Activated naive CD4-positive, alpha-beta T cell treated with anti-CD3 and anti-CD28 coated beads for 36 hours (primary cell): ENCODE results near the gene MXRA8. TPM values are rescaled to one million over a fixed set of nuclear protein-coding genes. Genes with fewer than 3 reads are reported as not detected.
A peak's percentile ranks its signal among the peaks of the same experiment; 100 is the strongest.

Source experiments
- CTCF ChIA-PET: fragments of 350-600 bp; sonication (Branson Sonifier 250); formaldehyde crosslinking; loops from one replicate; lab custom pipeline; 2021; ENCODE audit warnings: antibody characterized with exemption; lab: Charles Lee
- DNase-seq: peaks from one replicate; pipeline ENCODE4 v3.0.0-alpha.2; 2020
- H3K27ac Mint-ChIP-seq: one replicate; pipeline ENCODE4 v1.8.0; 2021; ENCODE audit warnings: mild to moderate bottlenecking, mixed read lengths
- H3K27me3 Mint-ChIP-seq: one replicate; pipeline ENCODE4 v1.8.0; 2021; ENCODE audit warnings: low read depth, mixed read lengths
- H3K36me3 Mint-ChIP-seq: one replicate; pipeline ENCODE4 v1.8.0; 2021; ENCODE audit warnings: low read depth, mixed read lengths
- H3K4me1 Mint-ChIP-seq: one replicate; pipeline ENCODE4 v1.8.0; 2021; ENCODE audit warnings: low read depth, mixed read lengths
- H3K4me3 Mint-ChIP-seq: one replicate; pipeline ENCODE4 v1.8.0; 2021; ENCODE audit warnings: mild to moderate bottlenecking, moderate library complexity, mixed read lengths
- H3K9me3 Mint-ChIP-seq: one replicate; pipeline ENCODE4 v1.8.0; 2021; ENCODE audit warnings: mixed read lengths
- intact Hi-C: fragments of 100-400 bp; cut with micrococcal nuclease; formaldehyde crosslinking; loops from one replicate; pipeline ENCODE4 v1.15.1; 2023
- total RNA-seq, 2 experiments: library from RNA; stranded (reverse); gene quantifications; one replicate each; pipeline ENCODE4 v1.2.3, GENCODE V29; 2021

MXRA8 gene
- total RNA-seq, 2 experiments from 2014 or later, result 0.54 to 0.57 TPM

DNA sequence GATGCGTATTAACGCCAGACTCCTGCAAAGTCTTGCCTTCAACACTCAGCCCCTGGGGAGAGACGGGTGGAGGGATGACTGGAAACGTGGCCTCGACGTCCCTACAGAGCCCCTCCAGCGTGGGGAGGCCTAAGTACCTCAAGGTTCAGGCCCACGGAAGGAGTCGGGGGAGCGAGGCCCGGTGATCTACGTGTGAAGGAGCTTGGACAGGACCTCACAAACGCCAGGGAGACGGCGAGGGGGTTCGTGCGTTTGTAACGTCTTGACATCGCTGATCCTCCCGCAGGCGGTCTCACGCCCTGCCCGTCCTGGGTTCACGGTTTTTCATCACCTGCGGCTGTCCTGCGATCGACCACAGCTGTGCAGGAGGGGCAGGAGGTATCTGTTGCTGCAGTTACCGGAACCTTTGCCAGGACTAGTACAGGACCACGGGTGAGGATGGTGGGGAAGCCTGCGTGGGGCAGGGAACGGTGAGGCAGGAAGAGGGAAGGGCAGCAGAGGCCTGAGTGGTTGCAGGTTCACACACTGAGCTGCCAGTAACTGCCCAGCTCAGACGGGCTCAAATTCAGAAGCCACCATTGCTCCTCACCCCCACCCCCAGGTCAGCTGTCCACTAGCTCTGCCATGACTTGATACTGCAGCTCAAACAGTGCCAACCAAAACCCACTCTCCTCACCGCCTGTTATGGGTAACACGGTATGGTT lies 41.7 kb upstream of the MXRA8 start:
- Mint-ChIP-seq H3K4me1 (peaks cover 61% of the 10 kb centered on the region), H3K27me3 (no peaks in the 10 kb centered on the region), H3K4me3 (peak overlapping the region; percentile 91), H3K27ac (peak overlapping the region; percentile 85), H3K9me3 (no peaks in the 10 kb centered on the region), H3K36me3 (peaks cover 55% of the 10 kb centered on the region)
- intact Hi-C loops, result loop anchor here (1.0 to 2.0 kb wide), 5 partner anchors 7 to 174 kb away; partner anchors contain the start of genes ATAD3A, AURKAIP1, MRPL20 and SSU72
- CTCF ChIA-PET, result interaction anchor here (1.2 to 2.6 kb wide), 3 partner anchors 9 to 41 kb away, joined by 3 to 14 read pairs (median 4); no protein-coding TSS in a partner anchor
- no peak for DNase-seq

DNA sequence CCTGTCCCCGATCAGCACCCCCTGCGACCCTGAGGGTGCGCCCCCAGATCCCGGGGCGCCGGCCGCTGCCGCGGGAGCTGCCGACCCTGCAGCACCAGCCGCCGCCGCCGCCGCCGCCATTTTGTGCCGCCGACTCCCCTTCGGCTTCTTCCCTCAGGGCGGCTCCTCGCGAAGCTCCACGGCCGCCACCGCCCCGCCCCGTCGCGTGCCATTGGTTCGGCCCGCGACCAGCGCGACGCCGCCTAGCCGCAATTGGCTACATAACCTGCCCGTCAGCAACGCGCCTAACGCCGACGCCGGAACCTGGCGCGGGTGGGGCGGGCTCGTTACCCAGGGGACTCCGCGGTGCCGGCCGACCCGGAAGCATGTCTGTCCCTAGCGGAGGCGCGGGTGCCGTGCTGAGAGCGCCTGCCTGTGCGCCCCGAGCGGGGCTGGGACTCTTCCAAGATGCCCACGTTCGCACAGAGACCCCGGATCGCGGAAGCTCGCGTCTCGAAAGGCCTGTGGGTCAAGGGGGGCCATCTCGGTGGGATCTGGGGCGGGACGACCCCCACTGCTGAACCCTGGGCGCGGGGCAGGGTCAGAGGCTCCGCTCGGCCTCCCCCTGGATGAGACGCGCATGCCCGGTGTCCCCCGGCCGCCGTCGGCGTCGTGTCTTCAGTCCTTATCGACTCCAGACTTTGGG lies 41.0 kb upstream of the MXRA8 start, which contains the start of gene CCNL2:
TSS of gene CCNL2 (minus strand) at position 149 of the 685 bp plus-strand sequence. CDS start at position 120, 29 bp downstream.
- no peaks in the 10 kb centered on the region for H3K27me3 Mint-ChIP-seq
- CTCF ChIA-PET, result interaction anchor here (0.8 to 2.6 kb wide), 4 partner anchors 10 to 42 kb away, joined by 3 to 14 read pairs (median 4); no protein-coding TSS in a partner anchor
- no peaks in the 10 kb centered on the region for H3K9me3 Mint-ChIP-seq
- H3K4me1 Mint-ChIP-seq, result peaks cover 57% of the 10 kb centered on the region
- peaks cover 52% of the 10 kb centered on the region for H3K36me3 Mint-ChIP-seq
- DNase-seq, result peak; percentile 99
- H3K27ac Mint-ChIP-seq, result peak within 1 kb of the TSS; percentile 85
- intact Hi-C loops, result loop anchor here (1.0 to 2.0 kb wide), 5 partner anchors 8 to 175 kb away; partner anchors contain the start of genes ATAD3A, AURKAIP1, MRPL20 and SSU72
- H3K4me3 Mint-ChIP-seq, result peak within 1 kb of the TSS; percentile 91

DNA sequence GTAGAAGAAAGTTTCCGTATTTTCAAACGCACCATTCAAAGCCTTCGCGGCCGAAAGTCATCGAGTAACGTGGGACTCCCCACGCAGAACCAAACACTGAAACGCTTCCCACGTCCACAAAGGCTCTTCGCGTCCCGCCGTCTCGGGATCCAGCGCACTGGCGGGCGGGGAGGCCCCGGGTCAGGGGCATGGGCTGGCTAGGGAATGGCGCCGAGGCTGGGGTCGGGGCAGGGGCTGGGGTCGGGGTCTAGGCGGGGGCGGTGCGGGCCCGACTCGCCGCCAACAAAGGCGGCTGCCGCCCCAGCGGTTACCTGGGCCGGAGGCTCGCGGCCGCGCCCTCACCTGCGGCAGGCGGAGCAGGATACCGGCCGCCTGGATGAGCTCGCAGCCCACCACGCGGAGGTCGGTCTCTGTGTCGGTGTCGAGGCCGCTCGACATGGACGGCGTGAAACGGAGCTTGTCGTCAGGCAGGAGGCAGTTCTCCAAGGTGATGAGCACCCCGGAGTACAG lies 40.4 kb upstream of the MXRA8 start:
- intact Hi-C loops, result loop anchor here (1.0 to 2.0 kb wide), 5 partner anchors 9 to 176 kb away; partner anchors contain the start of genes ATAD3A, AURKAIP1, MRPL20 and SSU72
- H3K4me3 Mint-ChIP-seq, result peak overlapping the region; percentile 91
- CTCF ChIA-PET, result interaction anchor here (0.8 to 2.6 kb wide), 4 partner anchors 11 to 42 kb away, joined by 3 to 14 read pairs (median 4); no protein-coding TSS in a partner anchor
- H3K36me3 Mint-ChIP-seq, result peaks cover 56% of the 10 kb centered on the region
- H3K9me3 Mint-ChIP-seq, result no peaks in the 10 kb centered on the region
- peak overlapping the region; percentile 79 for H3K27ac Mint-ChIP-seq
- peaks cover 56% of the 10 kb centered on the region for H3K4me1 Mint-ChIP-seq
- DNase-seq, result no peak
- H3K27me3 Mint-ChIP-seq, result no peaks in the 10 kb centered on the region

- H3K4me1 Mint-ChIP-seq, result peaks cover 51% of the 10 kb centered on the region
- no peak for DNase-seq
These were observed 39.6 kb upstream of the MXRA8 start for GRCh38 chr1:1397839-1398523.

GRCh38 chr1:1395166-1395565 lies 36.8 kb upstream of the MXRA8 start:
- Mint-ChIP-seq H3K4me3 (no peak overlapping the region), H3K4me1 (peaks cover 25% of the 10 kb centered on the region), H3K36me3 (peaks cover 55% of the 10 kb centered on the region), H3K9me3 (no peaks in the 10 kb centered on the region), H3K27me3 (no peaks in the 10 kb centered on the region), H3K27ac (peak overlapping the region; percentile 65)
- no peak for DNase-seq
- CTCF ChIA-PET, result interaction anchor here (1.5 kb wide), 1 partner anchor 20 kb away, joined by 3 read pairs; the partner anchor contains the start of gene AURKAIP1
- intact Hi-C loops, result no loop called here

More at GRCh38 chr1:1397839-1398523, 39.6 kb upstream of the MXRA8 start:
- Mint-ChIP-seq H3K4me3 (peak overlapping the region; percentile 91), H3K36me3 (peaks cover 57% of the 10 kb centered on the region), H3K27ac (peak overlapping the region; percentile 79), H3K27me3 (no peaks in the 10 kb centered on the region), H3K9me3 (no peaks in the 10 kb centered on the region)
- CTCF ChIA-PET, result interaction anchor here (1.0 kb wide), 1 partner anchor 43 kb away, joined by 4 read pairs; no protein-coding TSS in a partner anchor
- intact Hi-C loops, result loop anchor here (2.0 kb wide), 2 partner anchors 107 to 115 kb away; partner anchors contain the start of gene ATAD3A

GRCh38 chr1:1394116-1394515 lies 35.8 kb upstream of the MXRA8 start:
- CTCF ChIA-PET, result no interaction called here
- DNase-seq, result no peak
- Mint-ChIP-seq H3K36me3 (peaks cover 59% of the 10 kb centered on the region), H3K9me3 (no peaks in the 10 kb centered on the region), H3K27me3 (no peaks in the 10 kb centered on the region), H3K4me3 (no peak overlapping the region), H3K27ac (no peak overlapping the region), H3K4me1 (peaks cover 23% of the 10 kb centered on the region)
- intact Hi-C loops, result no loop called here

- CTCF ChIA-PET, result no interaction called here
- no peaks in the 10 kb centered on the region for H3K9me3 Mint-ChIP-seq
These were observed 35.1 kb upstream of the MXRA8 start for GRCh38 chr1:1393428-1393827.

DNA sequence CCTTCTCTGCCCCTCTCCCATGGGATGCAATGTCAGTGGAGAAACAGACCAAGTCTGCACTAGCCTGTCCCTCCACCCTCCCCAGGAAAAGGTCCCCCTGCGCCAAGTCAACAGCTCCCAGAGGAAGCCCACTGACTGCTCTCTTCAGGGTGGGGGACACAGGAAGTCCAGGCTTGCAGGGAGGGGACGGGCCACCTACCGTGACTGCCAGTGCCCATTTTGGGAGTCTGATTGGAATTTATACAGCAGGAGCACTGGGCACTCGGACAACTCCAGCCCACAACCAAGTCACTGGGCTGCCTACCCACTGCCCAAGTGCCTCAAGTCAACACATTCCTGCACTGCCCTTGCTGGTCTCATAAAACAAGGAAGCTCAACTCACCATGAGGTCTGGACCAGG lies 34.7 kb upstream of the MXRA8 start:
- Mint-ChIP-seq H3K4me3 (no peak overlapping the region), H3K36me3 (peaks cover 60% of the 10 kb centered on the region), H3K4me1 (peaks cover 19% of the 10 kb centered on the region), H3K27ac (no peak overlapping the region), H3K27me3 (no peaks in the 10 kb centered on the region), H3K9me3 (no peaks in the 10 kb centered on the region)
- DNase-seq, result no peak
- intact Hi-C loops, result no loop called here
- CTCF ChIA-PET, result no interaction called here

More at GRCh38 chr1:1393428-1393827, 35.1 kb upstream of the MXRA8 start:
- intact Hi-C loops, result no loop called here
- Mint-ChIP-seq H3K27ac (no peak overlapping the region), H3K27me3 (no peaks in the 10 kb centered on the region), H3K4me1 (peaks cover 23% of the 10 kb centered on the region), H3K36me3 (peaks cover 62% of the 10 kb centered on the region), H3K4me3 (no peak overlapping the region)
- no peak for DNase-seq

- CTCF ChIA-PET, result interaction anchor here (1.1 to 1.6 kb wide), 2 partner anchors 19 to 50 kb away, joined by 3 read pairs; no protein-coding TSS in a partner anchor
- Mint-ChIP-seq H3K27me3 (no peaks in the 10 kb centered on the region), H3K9me3 (no peaks in the 10 kb centered on the region), H3K4me1 (peaks cover 9% of the 10 kb centered on the region), H3K27ac (peak overlapping the region; percentile 24), H3K4me3 (no peak overlapping the region), H3K36me3 (peaks cover 66% of the 10 kb centered on the region)
- DNase-seq, result no peak
- intact Hi-C loops, result no loop called here
These were observed 32.9 kb upstream of the MXRA8 start for GRCh38 chr1:1391225-1391624.

DNA sequence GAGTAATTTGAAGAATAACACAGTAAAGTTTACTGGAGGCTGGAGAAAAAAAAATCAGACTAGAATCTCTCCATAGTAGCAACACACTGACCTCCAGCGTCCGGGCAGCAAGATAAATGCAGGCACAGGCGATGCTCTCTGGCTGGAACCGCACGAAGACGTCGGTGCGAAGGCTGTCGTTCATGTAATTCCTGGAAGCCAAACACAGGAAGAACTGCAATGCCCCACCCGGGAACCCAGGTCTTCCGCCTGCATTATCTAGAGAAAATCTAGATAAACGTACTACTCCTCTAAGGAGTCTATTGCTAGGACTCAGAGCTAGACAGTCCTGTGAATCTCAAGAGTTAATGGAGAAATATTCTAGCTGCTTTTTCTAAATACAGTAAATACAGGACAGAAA lies 32.3 kb upstream of the MXRA8 start:
- H3K27ac Mint-ChIP-seq, result no peak overlapping the region
- intact Hi-C loops, result no loop called here
- no peak overlapping the region for H3K4me3 Mint-ChIP-seq
- H3K36me3 Mint-ChIP-seq, result peaks cover 65% of the 10 kb centered on the region
- peaks cover 7% of the 10 kb centered on the region for H3K4me1 Mint-ChIP-seq
- H3K27me3 Mint-ChIP-seq, result no peaks in the 10 kb centered on the region
- H3K9me3 Mint-ChIP-seq, result no peaks in the 10 kb centered on the region
- no peak for DNase-seq
- CTCF ChIA-PET, result interaction anchor here (1.6 kb wide), 1 partner anchor 50 kb away, joined by 3 read pairs; no protein-coding TSS in a partner anchor

GRCh38 chr1:1388078-1388472 lies 29.7 kb upstream of the MXRA8 start:
- H3K36me3 Mint-ChIP-seq, result peaks cover 46% of the 10 kb centered on the region
- H3K27me3 Mint-ChIP-seq, result no peaks in the 10 kb centered on the region
- H3K4me3 Mint-ChIP-seq, result no peak overlapping the region
- H3K27ac Mint-ChIP-seq, result no peak overlapping the region
- H3K4me1 Mint-ChIP-seq, result no peaks in the 10 kb centered on the region
- no peak for DNase-seq
- CTCF ChIA-PET, result no interaction called here
- H3K9me3 Mint-ChIP-seq, result no peaks in the 10 kb centered on the region
- intact Hi-C loops, result no loop called here
